ENCODE data around the gene ALDH1A1. TPM values are rescaled to one million over a fixed set of nuclear protein-coding genes. Genes with fewer than 3 reads are reported as not detected.

Gene ALDH1A1
- polyA plus RNA-seq, 1 donor (not counting 4 experiments of a cell fraction or from before 2014, with no cell fraction given): 0.08 TPM

GRCh38 chr9:72950875-72951442 is 1.9 kb downstream of the ALDH1A1 start:
- Histone ChIP-seq H3K4me2 (ENCODE audit: control insufficient read depth, extremely low read depth, insufficient read depth, low read depth, low read length) (no peak overlapping the region), H3K9ac (ENCODE audit: control insufficient read depth, extremely low read depth, insufficient read depth, low read length) (no peak overlapping the region), H3K79me2 (ENCODE audit: control insufficient read depth, insufficient read depth, low read length) (no peaks in the 10 kb centered on the region), H3K9me1 (ENCODE audit: control insufficient read depth, extremely low read depth, insufficient read depth, low read length) (no peaks in the 10 kb centered on the region), H3K36me3 (ENCODE audit: control insufficient read depth in 2 of 2, extremely low read depth in 1 of 2, insufficient read depth in 2 of 2, low read length in 2 of 2) (no peaks in the 10 kb centered on the region), H3K4me3 (ENCODE audit: control insufficient read depth in 2 of 3, extremely low read depth in 1 of 3, insufficient read depth in 2 of 3, low read depth in 1 of 3, low read length in 3 of 3) (no peak overlapping the region), H4K20me1 (ENCODE audit: control insufficient read depth, extremely low read depth, insufficient read depth, low read length) (no peaks in the 10 kb centered on the region), H3K9me3 (ENCODE audit: control insufficient read depth, low read depth, low read length) (no peaks in the 10 kb centered on the region), H2AFZ (ENCODE audit: control insufficient read depth, low read length) (no peak overlapping the region), H3K27me3 (ENCODE audit: control insufficient read depth, extremely low read depth, insufficient read depth, low read length) (peaks cover 7% of the 10 kb centered on the region), H3K27ac (ENCODE audit: control insufficient read depth, insufficient read depth, low read length) (no peak overlapping the region), H3K4me1 (ENCODE audit: control insufficient read depth, extremely low read depth, insufficient read depth, low read length) (no peaks in the 10 kb centered on the region)
- FAIRE-seq: no peak
- dilution Hi-C loops (cut with MboI; ENCODE audit: extremely low pct_ligation_motif_present, low sequenced_read_pairs): no loop called here
- TF ChIP-seq EZH2 (IDR thresholded peaks at IDR 0.05; ENCODE audit: low read length) (no peak), CTCF (optimal IDR thresholded peaks at IDR 0.05 in 1 of 3, IDR thresholded peaks at IDR 0.05 in 1 of 3, conservative IDR thresholded peaks at IDR 0.05 in 1 of 3; ENCODE audit: extremely low read depth in 1 of 3, insufficient read depth in 2 of 3, low read length in 3 of 3) (no peak)
- no peak for DNase-seq (ENCODE audit: low read depth, low spot score)

GRCh38 chr9:72949918-72950325 is 2.9 kb downstream of the ALDH1A1 start:
- Histone ChIP-seq H2AFZ (ENCODE audit: control insufficient read depth, low read length) (no peak overlapping the region), H4K20me1 (ENCODE audit: control insufficient read depth, extremely low read depth, insufficient read depth, low read length) (no peaks in the 10 kb centered on the region), H3K79me2 (ENCODE audit: control insufficient read depth, insufficient read depth, low read length) (no peaks in the 10 kb centered on the region), H3K9ac (ENCODE audit: control insufficient read depth, extremely low read depth, insufficient read depth, low read length) (no peak overlapping the region), H3K4me3 (ENCODE audit: control insufficient read depth in 2 of 3, extremely low read depth in 1 of 3, insufficient read depth in 2 of 3, low read depth in 1 of 3, low read length in 3 of 3) (no peak overlapping the region), H3K27me3 (ENCODE audit: control insufficient read depth, extremely low read depth, insufficient read depth, low read length) (peaks cover 7% of the 10 kb centered on the region), H3K4me1 (ENCODE audit: control insufficient read depth, extremely low read depth, insufficient read depth, low read length) (no peaks in the 10 kb centered on the region), H3K4me2 (ENCODE audit: control insufficient read depth, extremely low read depth, insufficient read depth, low read depth, low read length) (no peak overlapping the region), H3K9me3 (ENCODE audit: control insufficient read depth, low read depth, low read length) (no peaks in the 10 kb centered on the region), H3K27ac (ENCODE audit: control insufficient read depth, insufficient read depth, low read length) (no peak overlapping the region), H3K36me3 (ENCODE audit: control insufficient read depth in 2 of 2, extremely low read depth in 1 of 2, insufficient read depth in 2 of 2, low read length in 2 of 2) (no peaks in the 10 kb centered on the region), H3K9me1 (ENCODE audit: control insufficient read depth, extremely low read depth, insufficient read depth, low read length) (no peaks in the 10 kb centered on the region)
- no peak for TF ChIP-seq EZH2 (IDR thresholded peaks at IDR 0.05; ENCODE audit: low read length)
- TF ChIP-seq CTCF (optimal IDR thresholded peaks at IDR 0.05 in 1 of 3, IDR thresholded peaks at IDR 0.05 in 1 of 3, conservative IDR thresholded peaks at IDR 0.05 in 1 of 3; ENCODE audit: extremely low read depth in 1 of 3, insufficient read depth in 2 of 3, low read length in 3 of 3): no peak
- DNase-seq (ENCODE audit: low read depth, low spot score): no peak
- dilution Hi-C loops (cut with MboI; ENCODE audit: extremely low pct_ligation_motif_present, low sequenced_read_pairs): no loop called here
- no peak for FAIRE-seq
